GM12891 (cell line): ENCODE measurements around the gene TMEM178B.

Source experiments
- DNase-seq: peaks from one replicate; pipeline ENCODE4 v3.0.0; 2011; ENCODE audit warnings: low spot score; ENCODE audit not compliant: insufficient read length
- FAIRE-seq: peaks from 2 replicates; lab custom pipeline; 2011; peaks lifted over from hg19 to GRCh38; lab: Jason Lieb, UNC
- PAX5 ChIP-seq: IDR thresholded peaks from 2 replicates; pipeline ENCODE4 v1.6.1; 2011; ENCODE audit warnings: low read length, moderate library complexity, mild to moderate bottlenecking; ENCODE audit not compliant: insufficient read depth, severe bottlenecking
- POLR2A ChIP-seq: IDR thresholded peaks from 2 replicates; pipeline ENCODE4 v1.6.1; 2011; ENCODE audit warnings: low read depth, low read length, control low read depth
- POLR2AphosphoS5 ChIP-seq: IDR thresholded peaks from 2 replicates; pipeline ENCODE4 v1.6.1; 2011; ENCODE audit warnings: low read depth, low read length, control low read depth
- POU2F2 ChIP-seq: IDR thresholded peaks from 2 replicates; pipeline ENCODE4 v1.6.1; 2011; ENCODE audit warnings: low read depth, mild to moderate bottlenecking, control low read depth, low read length, moderate library complexity
- SPI1 ChIP-seq: IDR thresholded peaks from 2 replicates; pipeline ENCODE4 v1.6.1; 2011; ENCODE audit warnings: low read depth, low read length, control low read depth
- TAF1 ChIP-seq: IDR thresholded peaks from 2 replicates; pipeline ENCODE4 v1.6.1; 2011; ENCODE audit warnings: low read depth, low read length, control low read depth

Gene TMEM178B

DNA sequence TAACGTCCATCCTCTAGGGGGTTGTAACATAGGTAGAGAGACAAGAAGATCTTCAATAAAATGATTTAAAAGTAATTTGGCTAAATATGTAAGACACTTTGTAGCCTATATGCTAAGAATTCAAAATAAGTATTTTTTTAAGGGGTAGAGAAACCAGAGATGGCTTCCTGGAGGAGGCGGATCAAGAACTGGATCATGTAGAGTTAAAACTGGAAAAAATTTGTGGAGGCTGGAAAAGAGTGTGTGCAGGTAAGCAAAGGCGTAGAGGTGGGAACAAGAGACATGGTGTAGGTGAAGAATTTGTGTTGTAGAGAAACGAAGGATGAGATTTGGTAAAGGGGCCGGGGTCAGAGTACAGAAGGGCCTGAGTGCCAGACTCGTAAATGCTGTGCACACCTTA lies 172.6 kb downstream of the TMEM178B start:
- FAIRE-seq (no peak), DNase-seq (no peak)
- TF ChIP-seq POU2F2 (no peak), POLR2A (no peak), TAF1 (no peak), SPI1 (no peak)

DNA sequence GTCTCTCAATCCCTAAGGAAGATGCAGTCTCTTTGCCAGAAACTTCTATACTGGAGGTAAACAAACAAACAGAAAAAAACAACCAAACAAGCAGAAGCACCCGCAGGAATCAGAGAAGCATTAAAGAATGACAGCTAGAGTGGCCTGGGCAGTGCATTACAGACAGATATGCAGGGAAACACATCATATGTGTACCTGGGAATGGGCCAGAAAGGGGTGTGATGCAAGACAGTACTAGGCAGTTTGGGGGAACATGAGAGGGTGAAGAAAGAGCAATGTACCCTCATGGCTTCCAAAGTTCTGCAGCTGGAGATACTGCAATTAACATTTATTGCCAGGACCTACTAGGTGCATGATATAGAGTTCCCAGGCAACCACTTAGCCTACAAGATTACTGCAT lies 177.3 kb downstream of the TMEM178B start:
- TF ChIP-seq TAF1 (no peak), POLR2AphosphoS5 (no peak), POU2F2 (no peak), PAX5 (no peak), SPI1 (no peak)
- DNase-seq, result no peak
- no peak for FAIRE-seq

DNA sequence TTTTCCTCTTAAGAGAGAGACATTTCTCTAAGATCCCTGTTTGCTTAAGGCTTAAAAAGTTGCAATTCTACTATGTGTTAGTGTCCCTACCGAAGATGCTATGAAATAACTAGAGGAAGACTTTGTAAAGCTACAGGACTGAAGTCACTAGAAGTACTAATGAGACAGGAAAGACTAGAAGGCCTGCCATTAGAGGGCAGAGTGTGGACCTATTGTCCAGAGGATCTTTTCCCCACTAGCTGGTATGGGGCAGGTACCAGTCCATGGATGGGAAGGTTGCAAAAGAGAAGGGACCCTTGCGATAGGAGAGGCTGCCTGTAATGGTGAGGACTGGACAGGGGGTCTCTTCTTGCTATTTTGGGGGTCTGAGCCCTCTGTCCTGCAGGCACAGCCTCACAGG lies 178.1 kb downstream of the TMEM178B start:
- FAIRE-seq (no peak), DNase-seq (no peak)

DNA sequence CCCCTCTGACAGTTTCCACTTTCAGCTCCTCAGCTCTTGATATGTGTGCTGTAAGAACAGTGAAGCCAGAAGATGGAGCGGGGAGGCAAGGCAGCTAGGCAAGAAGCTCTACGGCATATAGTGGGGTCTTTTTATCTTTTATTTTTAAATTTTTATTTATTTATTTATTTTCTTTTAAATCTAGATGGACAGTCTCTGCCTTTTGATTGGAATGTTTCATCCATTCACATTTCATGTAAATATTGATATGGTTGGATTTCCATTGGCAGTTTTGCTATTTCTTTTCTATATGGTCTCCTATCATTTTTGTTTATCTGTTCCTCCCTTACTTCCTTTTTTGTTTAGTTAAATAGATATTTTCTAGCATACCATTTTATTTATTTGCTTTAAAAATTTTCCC lies 183.7 kb downstream of the TMEM178B start:
- FAIRE-seq (no peak), DNase-seq (no peak)
- TF ChIP-seq SPI1, result no peak
- TF ChIP-seq TAF1, result no peak
- TF ChIP-seq POU2F2, result no peak
- no peak for TF ChIP-seq POLR2AphosphoS5

More for the DNA sequence above, 178.1 kb downstream of the TMEM178B start:
- no peak for TF ChIP-seq SPI1
- no peak for TF ChIP-seq POLR2A
- TF ChIP-seq PAX5, result no peak
- no peak for TF ChIP-seq POU2F2
- no peak for TF ChIP-seq TAF1
- TF ChIP-seq POLR2AphosphoS5, result no peak

DNA sequence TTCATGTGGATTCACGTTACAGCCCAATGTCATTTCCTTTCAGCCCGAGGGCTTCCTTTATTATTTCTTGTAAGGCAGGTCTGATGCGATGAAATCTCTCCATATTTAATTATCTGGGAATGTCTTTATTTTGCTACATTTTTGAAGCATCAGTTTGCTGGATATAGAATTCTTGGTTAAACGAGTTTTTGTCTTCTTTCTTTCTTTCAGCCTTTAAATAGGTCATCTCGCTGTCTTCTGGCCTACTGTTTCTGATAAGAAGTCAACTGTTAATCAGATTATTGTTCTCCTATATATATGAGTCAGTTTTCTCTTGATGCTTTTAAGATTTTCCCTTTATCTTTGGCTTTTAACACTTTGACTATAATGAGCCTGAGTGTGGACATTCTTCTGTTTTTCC lies 184.7 kb downstream of the TMEM178B start:
- FAIRE-seq (no peak), DNase-seq (no peak)
- TF ChIP-seq POLR2A (no peak), TAF1 (no peak), SPI1 (no peak), POLR2AphosphoS5 (no peak), POU2F2 (no peak), PAX5 (no peak)

DNA sequence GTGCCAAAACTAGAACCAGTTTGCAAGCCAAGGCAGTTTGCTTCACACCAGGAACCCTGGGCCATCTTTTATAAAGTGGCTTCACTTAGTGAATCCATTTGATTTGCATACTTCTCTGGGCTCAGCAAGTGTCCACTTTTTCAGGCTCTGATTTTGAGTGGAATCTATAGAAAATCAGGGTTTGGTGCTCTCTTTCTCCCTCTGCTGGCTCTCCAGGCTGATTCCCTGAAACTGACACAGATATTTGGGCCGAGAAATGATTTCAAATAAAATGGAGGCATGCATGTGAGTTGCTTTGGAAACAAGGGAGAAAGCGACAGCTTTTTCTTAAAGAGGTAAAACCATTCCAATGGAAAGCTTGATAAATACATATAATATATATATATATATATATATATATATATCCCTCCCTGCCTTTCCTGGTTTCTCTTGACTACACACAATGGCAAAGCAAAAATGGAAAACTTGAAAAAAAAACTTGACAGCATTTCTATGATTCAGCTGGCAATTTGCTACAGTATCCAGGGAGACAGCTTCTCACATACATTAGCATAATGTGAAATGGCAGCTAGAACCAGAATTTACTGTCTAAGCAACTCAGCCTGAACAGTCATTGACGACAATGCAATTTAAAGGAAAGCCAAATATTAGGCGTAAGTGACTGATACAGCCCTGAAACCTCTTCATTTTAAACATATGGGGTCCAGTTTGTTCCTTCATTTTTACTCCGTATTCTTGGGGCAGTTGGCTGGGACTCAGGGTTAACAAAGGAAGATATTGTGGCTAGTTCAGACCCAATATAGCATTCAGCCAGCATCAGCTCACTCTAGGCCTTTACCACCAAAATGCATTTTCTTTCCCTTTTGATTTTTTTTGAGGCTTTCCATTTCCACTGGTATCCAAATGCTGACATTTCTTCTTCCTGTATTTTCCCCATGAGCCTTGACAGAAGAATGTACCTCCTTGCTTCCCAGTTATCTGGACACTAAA lies 188.5 kb downstream of the TMEM178B start:
- FAIRE-seq (no peak), DNase-seq (no peak)
- no peak for TF ChIP-seq POU2F2
- TF ChIP-seq TAF1, result no peak

DNA sequence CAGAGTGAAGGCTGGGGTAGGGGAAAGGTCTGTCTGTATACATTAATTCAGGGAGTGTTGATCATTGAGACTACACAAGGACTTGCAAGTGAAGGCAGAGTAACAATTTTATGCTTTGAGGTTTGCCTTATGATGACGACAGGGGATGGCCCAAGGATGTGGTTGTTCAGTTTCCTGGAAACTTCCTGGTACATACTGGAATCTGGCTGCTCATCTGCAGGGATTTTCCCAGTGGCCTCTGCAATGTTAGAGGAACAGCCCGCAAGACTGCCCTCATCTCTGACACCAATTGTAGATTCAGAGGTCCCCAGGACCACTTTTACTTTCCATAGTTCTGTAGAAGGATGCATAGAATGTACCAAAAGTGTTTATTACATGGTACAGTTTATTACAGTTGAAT lies 189.6 kb downstream of the TMEM178B start:
- no peak for TF ChIP-seq POU2F2
- TF ChIP-seq POLR2A, result no peak
- no peak for TF ChIP-seq POLR2AphosphoS5
- TF ChIP-seq PAX5, result no peak
- no peak for TF ChIP-seq TAF1
- TF ChIP-seq SPI1, result no peak
- FAIRE-seq (no peak), DNase-seq (no peak)

DNA sequence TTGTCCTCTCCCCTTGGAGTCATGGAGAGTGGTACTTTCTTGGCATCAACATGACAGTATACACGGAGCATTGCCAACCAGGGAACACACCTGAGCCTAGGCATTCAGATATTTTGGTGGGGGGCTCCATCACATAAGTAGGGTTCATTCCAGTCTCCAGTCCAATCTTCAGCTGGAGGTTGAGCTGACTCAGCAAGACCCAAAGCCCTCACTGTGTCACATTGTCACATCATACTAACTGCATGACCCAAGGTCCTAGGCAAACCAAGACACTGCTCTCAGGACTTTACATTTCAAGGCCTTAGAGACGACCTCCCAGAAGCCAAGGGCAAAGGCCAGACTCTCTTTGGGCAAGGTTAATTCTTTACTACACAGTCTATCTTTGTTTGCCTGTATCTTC lies 190.1 kb downstream of the TMEM178B start:
- FAIRE-seq (no peak), DNase-seq (no peak)
- TF ChIP-seq TAF1, result no peak
- TF ChIP-seq POU2F2, result no peak
- no peak for TF ChIP-seq PAX5
- TF ChIP-seq SPI1, result no peak
- no peak for TF ChIP-seq POLR2A
- TF ChIP-seq POLR2AphosphoS5, result no peak

DNA sequence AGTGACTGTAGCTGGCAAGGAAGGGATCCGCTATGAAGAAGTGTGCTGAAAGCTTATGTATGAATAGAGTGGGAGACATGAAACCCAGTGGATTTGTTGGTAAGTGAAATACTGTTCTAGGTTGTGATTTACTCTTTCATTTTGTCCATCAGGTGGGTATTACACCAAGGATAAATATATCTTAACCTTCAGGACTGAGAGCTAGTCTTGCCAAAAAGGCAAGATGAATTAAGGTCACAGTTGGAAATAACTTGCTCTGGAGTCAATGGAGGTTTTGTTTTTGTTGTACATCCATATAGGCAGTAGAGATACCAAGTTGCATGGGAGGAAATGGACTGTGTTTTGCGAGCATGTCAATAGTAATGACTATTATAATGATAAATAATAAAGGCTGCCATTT lies 190.6 kb downstream of the TMEM178B start:
- TF ChIP-seq TAF1, result no peak
- no peak for TF ChIP-seq PAX5
- no peak for TF ChIP-seq POU2F2
- TF ChIP-seq POLR2AphosphoS5, result no peak
- TF ChIP-seq POLR2A, result no peak
- TF ChIP-seq SPI1, result no peak
- FAIRE-seq, result no peak
- DNase-seq, result no peak

DNA sequence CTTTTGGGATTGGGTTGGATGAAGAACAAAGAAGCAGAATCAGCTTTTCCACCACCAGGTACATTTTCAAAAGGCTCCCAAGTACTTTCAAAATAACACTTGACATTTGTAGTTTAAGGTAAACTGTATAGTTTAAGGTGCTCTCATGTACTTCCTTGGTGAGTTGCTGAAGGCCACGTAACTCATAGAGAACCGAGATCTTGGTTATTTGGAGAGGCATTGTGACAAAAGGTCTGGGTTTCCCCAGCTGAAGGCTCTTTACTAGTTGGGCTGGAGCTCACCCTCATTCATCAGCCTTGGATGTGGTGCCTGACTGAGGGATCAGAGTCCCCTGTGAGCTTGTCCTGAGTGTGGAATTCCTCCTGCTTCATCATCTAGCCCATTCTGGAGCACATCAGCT lies 191.8 kb downstream of the TMEM178B start:
- DNase-seq (no peak), FAIRE-seq (no peak)

More for the DNA sequence above, 191.8 kb downstream of the TMEM178B start:
- TF ChIP-seq PAX5 (no peak), SPI1 (no peak), POLR2AphosphoS5 (no peak), TAF1 (no peak), POU2F2 (no peak), POLR2A (no peak)
